ENCODE data around the gene FAM47C.
"Not testable (repeated sequence)": the region's sequence is repeated elsewhere in the genome, so short reads cannot be mapped to it uniquely, and the experiment has no call there.

The FAM47C gene

GRCh38 chrX:37008182-37008581 lies at the start of gene FAM47C:
TSS of gene FAM47C (plus strand) at chrX:37008366. CDS start at chrX:37008411, 45 bp downstream.
- DNase-seq (ENCODE audit: low read depth), result not testable (repeated sequence)

DNA sequence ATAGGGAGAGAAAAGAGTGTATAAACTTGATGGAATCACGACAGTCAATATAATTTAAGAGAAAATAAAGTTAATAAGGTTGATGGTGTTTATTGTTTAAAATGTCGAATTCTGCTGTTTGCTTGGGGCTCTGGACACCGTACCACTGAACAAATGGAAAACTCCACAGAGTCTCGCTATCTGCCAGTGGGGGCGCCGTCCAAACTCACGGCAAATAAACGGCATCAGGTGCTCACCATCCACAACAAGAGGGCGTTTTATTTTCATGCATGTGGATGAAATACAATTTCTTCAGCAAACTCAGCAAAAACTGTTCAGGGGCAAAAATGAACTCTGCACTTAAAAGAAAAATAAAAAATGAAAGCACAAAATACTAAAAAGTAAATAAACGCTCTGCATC lies 46.6 kb upstream of the FAM47C start:
- no peak for DNase-seq (ENCODE audit: low read depth)

DNA sequence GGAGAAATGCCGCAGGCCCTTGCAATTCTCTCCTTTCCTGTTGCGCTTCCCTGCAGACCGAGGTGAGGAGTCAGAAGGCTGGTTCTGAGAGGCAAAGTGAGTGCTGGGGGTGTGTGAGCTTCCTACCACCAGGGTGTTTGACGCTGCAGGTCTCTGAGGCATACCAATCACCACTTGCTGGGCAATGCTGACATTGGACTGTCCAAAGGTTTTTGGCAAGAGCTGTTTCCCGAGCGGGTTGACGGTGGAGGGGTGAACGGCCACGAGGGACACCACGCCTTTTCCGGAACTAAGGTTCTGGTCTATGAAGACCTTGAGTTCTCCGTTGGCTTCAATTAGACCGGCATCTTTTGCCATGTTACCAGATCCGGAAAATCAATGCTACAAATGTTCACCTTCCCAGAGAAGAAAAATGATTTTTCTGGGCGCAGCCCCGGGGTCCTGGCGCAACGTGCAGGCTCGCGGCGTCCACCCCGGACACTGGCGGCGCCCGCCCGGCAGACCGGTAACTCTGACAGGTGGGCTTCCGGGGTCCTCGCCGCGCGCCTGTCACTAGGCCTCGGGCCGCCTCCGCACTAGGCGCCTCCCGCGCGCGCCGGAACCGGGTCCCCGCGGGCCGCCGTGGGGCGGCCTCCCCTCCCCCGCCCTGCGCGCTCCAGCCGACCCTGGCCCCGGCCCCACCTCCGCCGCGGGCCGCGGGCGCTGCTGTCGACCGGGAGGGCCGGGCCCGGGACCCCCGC lies 44.9 kb upstream of the FAM47C start:
- DNase-seq (ENCODE audit: low read depth), result no peak

GRCh38 chrX:36963852-36964251 lies 44.3 kb upstream of the FAM47C start:
- DNase-seq (ENCODE audit: low read depth), result no peak

DNA sequence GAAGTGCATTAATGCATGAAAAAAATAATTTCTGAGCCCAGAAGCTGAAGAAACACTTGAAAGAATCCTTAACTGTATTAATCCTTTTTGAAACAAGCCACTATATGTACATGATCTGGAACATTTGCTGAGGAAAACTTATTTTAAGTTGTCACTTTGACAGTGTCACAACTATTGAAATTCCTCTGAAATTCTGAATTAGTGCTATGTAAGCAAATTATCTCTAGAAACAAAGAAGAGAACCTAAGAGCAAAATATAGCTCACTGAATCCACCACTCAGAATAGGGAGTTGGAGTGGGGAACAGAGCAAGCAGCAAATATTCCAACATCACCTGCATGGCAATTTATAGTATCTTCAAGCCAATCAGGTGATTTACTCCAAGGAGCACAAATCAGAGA lies 34.6 kb upstream of the FAM47C start:
- DNase-seq (ENCODE audit: low read depth), result no peak

DNA sequence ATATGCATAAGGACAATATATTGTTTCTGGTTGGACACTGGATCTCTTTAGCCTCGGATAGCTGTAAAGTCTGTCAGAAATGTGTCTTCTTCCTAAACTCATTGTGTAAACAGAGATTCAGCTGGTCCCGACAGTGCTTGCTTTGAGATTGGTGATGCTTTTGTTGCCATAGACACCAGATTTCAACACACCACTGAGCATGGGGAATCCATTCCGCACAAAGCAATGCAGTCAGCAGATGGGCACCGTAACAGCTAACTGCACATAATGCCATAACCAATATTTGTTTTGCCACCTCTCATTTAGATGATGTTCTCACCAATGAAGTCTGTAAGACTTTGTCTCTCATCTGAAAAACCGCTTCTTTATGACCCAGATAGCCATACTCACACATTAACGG lies 33.3 kb upstream of the FAM47C start:
- DNase-seq (ENCODE audit: low read depth), result no peak

DNA sequence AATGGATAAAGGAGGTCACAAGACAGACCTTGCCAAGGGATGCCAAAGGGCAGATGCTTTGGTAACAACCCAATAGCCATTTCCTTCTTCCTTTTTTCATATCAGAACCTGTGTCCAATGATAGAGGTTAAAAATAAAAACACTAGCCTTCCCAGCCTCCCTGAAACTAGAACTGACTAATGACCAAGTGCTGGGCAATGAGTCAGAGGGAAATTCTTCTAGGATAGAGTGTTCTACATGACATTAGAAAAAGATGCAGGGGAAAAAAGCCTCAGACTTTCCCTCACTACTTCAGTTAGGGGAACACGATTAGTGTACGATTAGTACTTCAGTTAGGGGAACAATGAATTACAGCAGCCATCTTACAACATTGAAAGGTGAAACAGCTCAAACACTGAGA lies 29.3 kb upstream of the FAM47C start:
- DNase-seq (ENCODE audit: low read depth), result no peak

GRCh38 chrX:36983831-36984230 lies 24.3 kb upstream of the FAM47C start:
- DNase-seq (ENCODE audit: low read depth), result no peak

DNA sequence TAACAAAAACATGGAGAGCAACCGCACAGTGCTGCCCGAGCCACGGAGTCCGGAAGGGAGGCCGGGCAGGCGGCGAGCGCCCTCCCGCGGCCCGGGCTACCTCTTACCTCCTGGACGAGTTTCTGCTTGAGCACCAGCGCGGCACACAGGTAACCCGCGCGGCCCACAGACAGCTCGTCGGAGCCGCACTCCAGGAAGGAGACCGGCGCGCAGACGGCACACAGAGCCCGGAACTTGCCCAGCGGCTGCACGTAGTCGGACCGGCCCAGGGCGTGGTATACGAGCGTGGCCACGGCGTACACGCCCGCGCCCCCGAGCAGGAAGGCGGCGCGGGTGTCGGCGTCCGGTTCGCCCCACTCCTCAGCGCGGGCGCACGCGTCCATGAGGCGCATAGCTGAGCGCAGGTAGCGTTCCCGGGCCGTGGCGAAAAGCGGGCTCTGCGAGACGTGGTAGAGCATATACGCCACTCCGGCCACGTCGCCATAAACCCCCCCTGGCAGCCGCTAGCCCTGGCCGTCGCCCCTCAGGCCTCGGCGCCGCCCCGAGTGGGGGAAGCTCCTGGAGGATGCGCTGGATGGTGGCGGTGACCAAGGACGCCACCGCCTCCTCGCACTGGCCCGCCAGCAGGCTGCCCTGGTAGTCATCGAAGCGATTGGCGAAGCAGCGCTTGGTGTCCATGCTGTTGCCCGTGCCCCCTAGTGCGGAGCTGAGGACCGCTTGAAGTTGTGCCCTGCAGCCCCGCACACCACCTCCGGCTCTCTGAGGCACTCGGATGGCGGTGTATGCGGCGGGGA lies 22.6 kb upstream of the FAM47C start:
- DNase-seq (ENCODE audit: low read depth), result not testable (repeated sequence)

DNA sequence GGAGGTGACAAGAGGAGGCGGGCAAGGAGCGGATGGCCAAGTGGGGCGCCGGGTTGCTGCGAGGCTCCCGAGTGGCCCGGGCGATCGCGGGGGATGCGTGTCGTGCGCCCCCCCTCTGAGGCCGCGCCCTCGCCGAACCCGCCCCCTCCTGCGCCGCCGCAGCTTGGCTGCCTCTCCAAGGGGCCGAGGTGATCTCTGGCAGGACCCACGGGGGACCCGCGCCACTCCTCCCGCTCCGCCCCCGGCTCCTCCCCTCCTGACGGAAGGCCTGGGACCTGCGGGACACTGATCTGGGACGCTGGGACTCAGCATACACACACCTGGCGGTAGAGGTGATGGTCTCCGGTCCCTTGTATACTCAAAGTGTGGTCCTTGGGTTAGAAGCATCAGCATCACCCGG lies 21.9 kb upstream of the FAM47C start:
- no peak for DNase-seq (ENCODE audit: low read depth)

- not testable (repeated sequence) for DNase-seq (ENCODE audit: low read depth)
Observed at GRCh38 chrX:36987212-36987611, 21.0 kb upstream of the FAM47C start.

DNA sequence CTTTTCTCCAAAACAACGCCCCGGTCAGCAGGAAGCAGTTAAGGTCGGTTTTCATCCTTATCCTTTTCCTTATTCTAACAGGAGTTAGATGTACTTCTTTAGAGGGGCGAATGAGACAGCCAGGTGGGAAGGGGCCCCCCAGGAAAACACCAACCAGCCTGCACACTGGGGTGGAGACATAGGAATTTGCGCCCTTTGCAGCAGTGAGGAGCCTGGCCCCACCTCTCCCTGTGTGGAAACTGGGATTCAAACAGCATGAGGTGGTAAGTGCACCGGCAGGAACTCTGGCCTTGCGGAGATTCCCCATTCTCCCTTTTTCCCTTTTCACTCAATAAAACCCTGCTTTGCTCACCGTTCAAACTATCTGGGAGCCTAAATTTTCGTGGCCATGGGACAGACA lies 8.0 kb upstream of the FAM47C start:
- no peak for DNase-seq (ENCODE audit: low read depth)

GRCh38 chrX:37010496-37010895 lies 2.3 kb downstream of the FAM47C start:
- DNase-seq (ENCODE audit: low read depth), result no peak

DNA sequence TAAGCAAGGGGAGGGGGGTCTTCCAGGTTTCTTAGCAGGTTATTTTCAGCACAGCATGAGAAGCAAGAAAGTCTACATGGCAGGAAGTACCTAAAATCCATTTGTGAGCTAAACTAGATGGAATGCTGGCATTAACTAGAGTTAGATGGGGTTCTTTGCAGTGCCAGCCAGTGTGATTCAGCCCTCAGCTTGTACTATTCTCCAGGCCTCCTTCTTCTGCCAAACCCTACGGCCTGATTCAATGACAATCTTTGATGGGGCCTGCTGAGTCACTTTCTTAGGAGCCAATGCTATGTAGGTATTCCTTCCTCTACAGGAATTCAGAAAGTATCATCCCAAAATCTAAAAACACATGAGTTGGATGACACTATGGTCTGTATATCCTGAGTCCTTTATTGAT lies 26.1 kb downstream of the FAM47C start:
- not testable (repeated sequence) for DNase-seq (ENCODE audit: low read depth)

GRCh38 chrX:37036674-37037220 lies 28.6 kb downstream of the FAM47C start:
- DNase-seq (ENCODE audit: low read depth), result not testable (repeated sequence)

GRCh38 chrX:37038814-37039213 lies 30.6 kb downstream of the FAM47C start:
- not testable (repeated sequence) for DNase-seq (ENCODE audit: low read depth)

GRCh38 chrX:37042956-37043885 lies 35.1 kb downstream of the FAM47C start:
- DNase-seq (ENCODE audit: low read depth), result not testable (repeated sequence)

- no peak for DNase-seq (ENCODE audit: low read depth)
Observed at GRCh38 chrX:37047776-37048175, 39.6 kb downstream of the FAM47C start.

DNA sequence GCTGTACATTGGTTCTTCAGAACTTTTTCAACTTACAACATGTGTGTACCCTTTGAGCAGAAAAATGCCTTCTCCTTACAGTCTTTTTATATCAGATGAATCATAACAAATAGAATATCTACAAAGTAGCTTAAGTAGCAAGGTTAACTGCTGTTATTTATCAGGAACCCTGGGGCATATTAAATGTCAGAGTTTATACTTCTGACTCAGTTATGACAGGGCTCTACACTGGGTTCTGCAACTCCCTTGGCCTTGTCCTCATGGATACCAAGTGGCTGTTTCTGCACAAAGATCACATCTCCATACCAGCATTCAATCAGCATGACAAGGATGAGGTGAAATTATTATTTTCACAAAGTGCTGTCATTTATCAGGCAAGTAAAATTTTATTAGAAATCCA lies 49.4 kb downstream of the FAM47C start:
- DNase-seq (ENCODE audit: low read depth), result not testable (repeated sequence)

DNA sequence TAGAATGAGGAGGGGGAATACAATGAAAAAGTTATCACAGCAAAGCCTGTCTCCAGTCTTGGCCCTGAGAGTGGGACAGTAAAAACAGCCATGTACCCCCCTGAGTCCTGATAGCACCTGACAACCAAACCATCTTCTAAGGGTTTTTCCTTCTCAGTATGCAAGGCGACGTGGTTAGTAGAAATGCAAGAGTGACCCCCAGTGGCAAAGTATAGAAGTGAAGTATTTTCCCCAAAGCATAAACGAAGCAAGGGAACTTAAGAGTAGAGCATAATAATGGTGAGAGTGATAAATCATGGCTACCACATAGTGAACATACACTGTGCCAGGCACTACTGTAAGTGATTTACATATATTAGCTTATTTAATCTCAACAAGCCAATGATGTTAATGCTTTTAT lies 52.8 kb downstream of the FAM47C start:
- no peak for DNase-seq (ENCODE audit: low read depth)
